Mesendoderm (in vitro differentiated cells): ENCODE results near the gene PRDM16.

ENCODE experiments used
- DNase-seq: peaks from one replicate; pipeline ENCODE4 v3.0.0; 2013
- H2AK5ac ChIP-seq: 2 replicates; pipeline ENCODE4 v1.6.1; 2013; ENCODE audit warnings: low read length, inconsistent platforms
- H2BK120ac ChIP-seq: 2 replicates; pipeline ENCODE4 v1.6.1; 2013; ENCODE audit warnings: low read depth, mild to moderate bottlenecking, low read length, moderate library complexity, mixed read lengths
- H2BK15ac ChIP-seq: replicated peaks from 2 replicates; pipeline ENCODE4 v1.6.1; 2013; ENCODE audit warnings: low read depth, mild to moderate bottlenecking, moderate library complexity
- H2BK5ac ChIP-seq: 2 replicates; pipeline ENCODE4 v1.6.1; 2013; ENCODE audit warnings: low read length, inconsistent platforms
- H3K18ac ChIP-seq: 2 replicates; pipeline ENCODE4 v1.6.1; 2013; ENCODE audit warnings: mild to moderate bottlenecking, low read length, mixed read lengths
- H3K23ac ChIP-seq: one replicate; pipeline ENCODE4 v1.6.1; 2013; ENCODE audit warnings: low read length
- H3K27ac ChIP-seq: 2 replicates; pipeline ENCODE4 v1.5.1; 2013; ENCODE audit warnings: low read depth, mild to moderate bottlenecking, inconsistent platforms, low read length, moderate library complexity
- H3K27me3 ChIP-seq: 2 replicates; pipeline ENCODE4 v1.6.1; 2013; ENCODE audit warnings: low read length, control low read depth, mild to moderate bottlenecking, inconsistent platforms; ENCODE audit not compliant: insufficient read depth, poor library complexity
- H3K36me3 ChIP-seq: 2 replicates; pipeline ENCODE4 v1.6.1; 2013; ENCODE audit warnings: low read length, inconsistent platforms; ENCODE audit not compliant: control insufficient read depth, insufficient read depth
- H3K4ac ChIP-seq: one replicate; pipeline ENCODE4 v1.6.1; 2013; ENCODE audit warnings: low read depth, mild to moderate bottlenecking, low read length, moderate library complexity
- H3K4me1 ChIP-seq: 2 replicates; pipeline ENCODE4 v1.6.1; 2013; ENCODE audit warnings: low read depth, low read length, inconsistent platforms; ENCODE audit not compliant: control insufficient read depth
- H3K4me2 ChIP-seq: 2 replicates; pipeline ENCODE4 v1.6.1; 2013; ENCODE audit warnings: low read length
- H3K4me3 ChIP-seq: 2 replicates; pipeline ENCODE4 v1.5.1; 2013; ENCODE audit warnings: mild to moderate bottlenecking, low read length
- H3K56ac ChIP-seq: one replicate; pipeline ENCODE4 v1.6.1; 2013; ENCODE audit warnings: low read length
- H3K79me1 ChIP-seq: 2 replicates; pipeline ENCODE4 v1.6.1; 2013; ENCODE audit warnings: low read length, inconsistent platforms
- H3K79me2 ChIP-seq: 2 replicates; pipeline ENCODE4 v1.6.1; 2013; ENCODE audit warnings: mild to moderate bottlenecking, low read length; ENCODE audit not compliant: control insufficient read depth, insufficient read depth
- H3K9ac ChIP-seq: 2 replicates; pipeline ENCODE4 v1.6.1; 2013; ENCODE audit warnings: low read length, inconsistent platforms
- H4K5ac ChIP-seq: one replicate; pipeline ENCODE4 v1.6.1; 2013; ENCODE audit warnings: low read length
- H4K8ac ChIP-seq: one replicate; pipeline ENCODE4 v1.6.1; 2013; ENCODE audit warnings: low read depth, mild to moderate bottlenecking, control low read depth, low read length, moderate library complexity
- WGBS: extraction: QIAGEN DNeasy Blood & Tissue Kit; methylation state at CpG from one replicate; pipeline ENCODE4 v1.1.7; 2013; ENCODE audit warnings: low lambda C conversion rate, missing lambda C conversion rate; ENCODE audit not compliant: insufficient coverage; ENCODE audit errors: extremely low coverage; 5-methylcytosine and 5-hydroxymethylcytosine counted together

PRDM16 gene

DNA sequence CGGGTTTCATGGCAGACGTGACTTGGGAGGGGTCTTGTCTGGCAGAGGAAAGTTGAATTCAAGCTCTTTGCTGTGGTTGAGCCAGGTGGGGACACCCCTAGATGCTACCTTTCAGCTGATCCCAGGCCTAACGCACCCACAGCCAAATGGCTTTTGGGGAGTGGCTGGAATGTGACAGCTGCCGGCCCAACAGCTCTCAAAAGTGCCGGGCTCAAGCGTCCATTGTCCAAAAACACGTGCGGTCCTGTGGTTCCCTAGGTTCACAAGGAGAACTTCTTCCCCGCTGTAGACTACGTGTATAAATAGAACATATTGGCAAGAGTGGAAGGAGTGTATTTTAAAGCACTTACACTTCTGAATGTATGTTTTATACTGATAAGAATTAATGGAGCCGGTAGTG, 298.4 kb downstream of the PRDM16 start:
- no peak overlapping the region for H3K27ac ChIP-seq

DNA sequence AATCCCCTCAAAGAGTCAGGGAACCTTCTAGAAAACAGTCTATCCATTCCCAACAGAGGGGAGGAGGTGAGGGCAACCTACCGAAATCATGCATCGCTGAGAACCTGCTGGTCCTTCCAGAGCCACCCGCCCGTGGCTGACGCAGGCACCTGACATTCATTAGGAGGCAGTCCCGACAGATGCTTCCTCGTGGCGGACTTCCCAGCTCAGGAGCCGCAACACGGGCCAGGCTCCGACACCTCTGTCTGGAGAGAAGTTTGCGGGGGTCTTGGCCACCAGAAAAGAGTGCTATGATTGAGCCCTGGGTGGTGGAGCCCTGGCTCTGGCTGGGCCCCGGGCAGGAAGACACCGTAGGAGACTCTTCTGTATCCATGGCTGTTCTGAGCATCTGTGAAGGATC, 299.1 kb downstream of the PRDM16 start:
- no peak overlapping the region for H2BK5ac ChIP-seq
- H3K4ac ChIP-seq, result no peak overlapping the region
- no peak overlapping the region for H4K8ac ChIP-seq
- H3K9ac ChIP-seq, result no peak overlapping the region
- no peak overlapping the region for H3K27ac ChIP-seq
- no peaks in the 10 kb centered on the region for H3K27me3 ChIP-seq
- no peak overlapping the region for H3K4me3 ChIP-seq
- H3K56ac ChIP-seq, result no peak overlapping the region
- no peaks in the 10 kb centered on the region for H3K79me2 ChIP-seq
- WGBS, result no CpG with 5 or more reads among the region's 14 CpGs
- H2BK120ac ChIP-seq, result no peak overlapping the region
- H3K23ac ChIP-seq, result no peak overlapping the region
- H3K18ac ChIP-seq, result no peak overlapping the region
- no peak overlapping the region for H3K4me2 ChIP-seq
- no peaks in the 10 kb centered on the region for H3K36me3 ChIP-seq
- H3K4me1 ChIP-seq, result no peaks in the 10 kb centered on the region
- H2AK5ac ChIP-seq, result no peak overlapping the region
- H3K79me1 ChIP-seq, result no peaks in the 10 kb centered on the region
- DNase-seq, result no peak
- H2BK15ac ChIP-seq, result no peak overlapping the region
- no peak overlapping the region for H4K5ac ChIP-seq

More for the DNA sequence above, 298.4 kb downstream of the PRDM16 start:
- Histone ChIP-seq H3K4me1 (no peaks in the 10 kb centered on the region), H4K8ac (no peak overlapping the region), H3K56ac (no peak overlapping the region), H3K9ac (no peak overlapping the region), H3K4me2 (no peak overlapping the region), H2BK5ac (no peak overlapping the region), H3K36me3 (no peaks in the 10 kb centered on the region), H4K5ac (no peak overlapping the region), H2AK5ac (no peak overlapping the region), H2BK120ac (no peak overlapping the region), H3K4me3 (no peak overlapping the region), H2BK15ac (no peak overlapping the region), H3K27me3 (no peaks in the 10 kb centered on the region), H3K18ac (no peak overlapping the region), H3K79me2 (no peaks in the 10 kb centered on the region), H3K79me1 (no peaks in the 10 kb centered on the region), H3K23ac (no peak overlapping the region), H3K4ac (no peak overlapping the region)
- DNase-seq, result no peak
- WGBS, result 100% methylated on average over 1 of the region's 11 CpGs

- Histone ChIP-seq H3K4me3 (no peak overlapping the region), H3K4ac (no peak overlapping the region), H3K79me1 (no peaks in the 10 kb centered on the region), H2BK120ac (no peak overlapping the region), H3K56ac (no peak overlapping the region), H3K18ac (no peak overlapping the region), H3K27me3 (no peaks in the 10 kb centered on the region), H3K23ac (no peak overlapping the region), H3K4me1 (no peaks in the 10 kb centered on the region), H3K9ac (no peak overlapping the region), H2AK5ac (no peak overlapping the region), H3K79me2 (no peaks in the 10 kb centered on the region), H3K36me3 (no peaks in the 10 kb centered on the region), H4K5ac (no peak overlapping the region), H4K8ac (no peak overlapping the region), H2BK15ac (no peak overlapping the region), H2BK5ac (no peak overlapping the region), H3K27ac (no peak overlapping the region), H3K4me2 (no peak overlapping the region)
- no peak for DNase-seq
- no CpG with 5 or more reads among the region's 16 CpGs for WGBS
Measured at GRCh38 chr1:3368711-3369445, 299.9 kb downstream of the PRDM16 start.

DNA sequence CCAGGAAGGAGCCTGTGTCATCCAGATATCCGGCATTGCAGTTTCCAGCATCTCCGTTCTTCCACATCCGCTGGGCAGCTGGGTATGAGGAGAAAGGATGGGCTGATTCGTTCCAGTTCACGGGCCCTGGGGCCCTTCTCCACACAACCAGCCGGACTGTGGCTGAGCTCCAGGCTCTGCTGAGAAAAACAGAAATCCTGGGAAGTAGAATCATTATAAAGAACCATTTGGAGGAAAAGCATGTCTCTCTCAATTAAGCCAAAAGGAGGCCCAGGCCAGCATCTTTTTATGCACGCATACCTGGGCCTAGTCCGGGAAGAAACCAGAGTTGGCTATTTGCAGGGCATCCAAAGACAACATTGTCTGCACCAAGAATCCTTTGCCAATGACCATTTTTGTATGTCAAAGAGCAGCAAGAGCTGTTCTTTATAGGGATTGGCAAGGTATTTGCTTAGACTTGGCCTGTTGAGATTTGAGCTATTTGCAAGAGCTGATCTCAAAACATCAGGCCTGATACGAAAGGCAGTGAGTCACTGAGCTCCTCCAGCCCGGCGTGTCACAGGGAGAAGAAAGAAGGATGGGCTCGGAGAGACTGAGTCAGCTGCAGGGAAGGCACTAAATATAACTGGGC, 300.6 kb downstream of the PRDM16 start:
- no peak overlapping the region for H3K4me2 ChIP-seq
- no peaks in the 10 kb centered on the region for H3K27me3 ChIP-seq
- no peak overlapping the region for H2BK5ac ChIP-seq
- no peak overlapping the region for H3K23ac ChIP-seq
- no peak overlapping the region for H3K27ac ChIP-seq
- H3K18ac ChIP-seq, result no peak overlapping the region
- no peak overlapping the region for H3K56ac ChIP-seq
- H3K79me1 ChIP-seq, result no peaks in the 10 kb centered on the region
- H3K4me3 ChIP-seq, result no peak overlapping the region
- DNase-seq, result no peak
- H3K79me2 ChIP-seq, result no peaks in the 10 kb centered on the region
- no peak overlapping the region for H3K9ac ChIP-seq
- no peak overlapping the region for H4K5ac ChIP-seq
- H4K8ac ChIP-seq, result no peak overlapping the region
- no peak overlapping the region for H2BK120ac ChIP-seq
- no peaks in the 10 kb centered on the region for H3K36me3 ChIP-seq
- no CpG with 5 or more reads among the region's 12 CpGs for WGBS
- H3K4ac ChIP-seq, result no peak overlapping the region
- no peak overlapping the region for H2BK15ac ChIP-seq
- no peak overlapping the region for H2AK5ac ChIP-seq
- no peaks in the 10 kb centered on the region for H3K4me1 ChIP-seq

- H3K27me3 ChIP-seq, result no peaks in the 10 kb centered on the region
- no peak overlapping the region for H3K27ac ChIP-seq
- H3K56ac ChIP-seq, result no peak overlapping the region
- no peak overlapping the region for H2AK5ac ChIP-seq
- no peak overlapping the region for H4K5ac ChIP-seq
- no peak overlapping the region for H4K8ac ChIP-seq
- DNase-seq, result no peak
- no peak overlapping the region for H3K18ac ChIP-seq
- no peak overlapping the region for H3K4ac ChIP-seq
- H2BK5ac ChIP-seq, result no peak overlapping the region
- no peaks in the 10 kb centered on the region for H3K4me1 ChIP-seq
- no peak overlapping the region for H2BK15ac ChIP-seq
- no peak overlapping the region for H3K4me2 ChIP-seq
- no peak overlapping the region for H3K4me3 ChIP-seq
- H3K79me1 ChIP-seq, result no peaks in the 10 kb centered on the region
- no peaks in the 10 kb centered on the region for H3K36me3 ChIP-seq
- H2BK120ac ChIP-seq, result no peak overlapping the region
- H3K79me2 ChIP-seq, result no peaks in the 10 kb centered on the region
- no peak overlapping the region for H3K23ac ChIP-seq
- no peak overlapping the region for H3K9ac ChIP-seq
- no CpG with 5 or more reads among the region's 4 CpGs for WGBS
Measured at GRCh38 chr1:3370856-3371703, 302.1 kb downstream of the PRDM16 start.
